Keratinocyte (primary cell): ENCODE measurements around the gene LUZP4. TPM values are rescaled to one million over a fixed set of nuclear protein-coding genes. Genes with fewer than 3 reads are reported as not detected.
"Not testable (repeated sequence)": the region's sequence is repeated elsewhere in the genome, so short reads cannot be mapped to it uniquely, and the experiment has no call there.

Source experiments
- DNase-seq: peaks from one replicate; pipeline ENCODE4 v3.0.0-alpha.2; 2011; ENCODE audit warnings: low read depth, missing footprints, low spot score
- FAIRE-seq: peaks from 2 replicates; lab custom pipeline; 2011; peaks lifted over from hg19 to GRCh38; lab: Jason Lieb, UNC
- H2AFZ ChIP-seq: 2 replicates; pipeline ENCODE4 v1.6.0; 2012; ENCODE audit warnings: low read length, control low read depth, inconsistent platforms; ENCODE audit not compliant: control insufficient read depth
- H3K27ac ChIP-seq: 2 replicates; pipeline ENCODE4 v1.5.1; 2011; ENCODE audit warnings: low read length; ENCODE audit not compliant: control insufficient read depth, insufficient read depth
- H3K27me3 ChIP-seq: 3 replicates; pipeline ENCODE4 v1.6.0; 2011; ENCODE audit warnings: low read length; ENCODE audit not compliant: control insufficient read depth, insufficient read depth; ENCODE audit errors: extremely low read depth
- H3K36me3 ChIP-seq, 2 experiments: 2 replicates in 1 of 2; 3 replicates in 1 of 2; pipeline ENCODE4 v1.5.1; 2011; ENCODE audit warnings: low read length in 2 of 2, mild to moderate bottlenecking in 1 of 2; ENCODE audit not compliant: control insufficient read depth in 2 of 2, insufficient read depth in 2 of 2; ENCODE audit errors: extremely low read depth in 1 of 2
- H3K4me1 ChIP-seq: 3 replicates; pipeline ENCODE4 v1.5.1; 2011; ENCODE audit warnings: low read length; ENCODE audit not compliant: control insufficient read depth, insufficient read depth; ENCODE audit errors: extremely low read depth
- H3K4me2 ChIP-seq: 3 replicates; pipeline ENCODE4 v1.6.0; 2011; ENCODE audit warnings: low read depth, low read length; ENCODE audit not compliant: control insufficient read depth, insufficient read depth; ENCODE audit errors: extremely low read depth
- H3K4me3 ChIP-seq, 3 experiments: fragments of 200-600 bp in 1 of 3; sonication (generic) in 1 of 3; 2 replicates in 2 of 3; 3 replicates in 1 of 3; pipeline ENCODE4 v1.5.1; 2011 to 2016; ENCODE audit warnings: low read length in 3 of 3, mild to moderate bottlenecking in 3 of 3, control low read depth in 2 of 3, inconsistent platforms in 1 of 3, low read depth in 1 of 3, mixed read lengths in 1 of 3, mixed run types in 1 of 3, moderate library complexity in 1 of 3; ENCODE audit not compliant: control insufficient read depth in 2 of 3, insufficient read depth in 2 of 3; ENCODE audit errors: extremely low read depth in 1 of 3
- H3K79me2 ChIP-seq: 2 replicates; pipeline ENCODE4 v1.6.0; 2012; ENCODE audit warnings: low read length; ENCODE audit not compliant: control insufficient read depth, insufficient read depth
- H3K9ac ChIP-seq: 3 replicates; pipeline ENCODE4 v1.6.0; 2011; ENCODE audit warnings: low read length; ENCODE audit not compliant: control insufficient read depth, insufficient read depth; ENCODE audit errors: extremely low read depth
- H3K9me1 ChIP-seq: 3 replicates; pipeline ENCODE4 v1.6.0; 2011; ENCODE audit warnings: low read length; ENCODE audit not compliant: control insufficient read depth, insufficient read depth; ENCODE audit errors: extremely low read depth
- H3K9me3 ChIP-seq: 2 replicates; pipeline ENCODE4 v1.5.1; 2012; ENCODE audit warnings: low read depth, low read length; ENCODE audit not compliant: control insufficient read depth
- H4K20me1 ChIP-seq: 3 replicates; pipeline ENCODE4 v1.6.0; 2011; ENCODE audit warnings: low read length; ENCODE audit not compliant: control insufficient read depth, insufficient read depth; ENCODE audit errors: extremely low read depth
- EZH2 ChIP-seq: IDR thresholded peaks from one replicate; pipeline ENCODE4 v1.6.1; 2012; ENCODE audit warnings: inconsistent platforms, mild to moderate bottlenecking, low read length, moderate library complexity
- dilution Hi-C: fragments of 300-500 bp; cut with MboI; formaldehyde crosslinking; loops from one replicate; pipeline ENCODE4 v1.7.0; 2020; ENCODE audit warnings: low sequenced_read_pairs; ENCODE audit not compliant: extremely low pct_ligation_motif_present
- polyA plus RNA-seq, 5 experiments: library from polyadenylated mRNA; depleted of rRNA in 3 of 5; stranded (reverse) in 3 of 5; stranded (forward) in 1 of 5; unstranded in 1 of 5; fragments of >200 nt; gene quantifications; 1 replicate in 1 of 5; 2 replicates in 3 of 5; 3 replicates in 1 of 5; pipeline versions ENCODE4 v1.2.1 to v1.2.3, GENCODE V29; 2011 to 2012; ENCODE audit warnings: missing spikeins in 2 of 5, low read depth in 1 of 5, low replicate concordance in 1 of 5
- TF ChIP-seq, protein P1 (sequence below), 3 experiments: IDR thresholded peaks in 1 of 3; conservative IDR thresholded peaks in 1 of 3; optimal IDR thresholded peaks in 1 of 3; 2 replicates in 2 of 3; 3 replicates in 1 of 3; pipeline versions ENCODE3 to v1.5.1; 2011; ENCODE audit warnings: low read length in 3 of 3, mild to moderate bottlenecking in 3 of 3, moderate library complexity in 2 of 3, control low read depth in 1 of 3, inconsistent platforms in 1 of 3; ENCODE audit not compliant: insufficient read depth in 2 of 3; ENCODE audit errors: extremely low read depth in 1 of 3

Gene LUZP4
- polyA plus RNA-seq, 1 donor (not counting 4 experiments of a cell fraction or from before 2014, with no cell fraction given), result not detected

DNA sequence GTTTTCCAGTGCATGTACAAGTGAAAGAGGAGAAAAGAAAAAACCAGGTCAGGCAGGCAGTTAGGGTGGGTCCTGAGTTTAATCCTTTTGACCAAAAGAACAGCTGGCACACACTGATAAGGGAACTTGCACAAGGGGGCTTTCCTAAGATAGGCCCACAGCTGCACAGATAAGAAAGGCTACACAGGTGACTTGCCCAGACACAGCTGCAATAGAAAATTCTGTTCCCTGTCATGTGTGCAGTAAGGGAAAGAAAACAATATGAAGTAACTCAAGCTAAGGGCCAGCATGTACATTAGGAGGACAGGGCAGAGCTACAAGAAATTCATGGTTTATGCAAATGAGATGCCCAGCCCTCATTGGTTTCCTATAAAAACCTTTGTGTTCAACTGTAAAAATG is 32.9 kb downstream of the LUZP4 start:
- TF ChIP-seq EZH2, result no peak
- TF ChIP-seq, protein P1, sequence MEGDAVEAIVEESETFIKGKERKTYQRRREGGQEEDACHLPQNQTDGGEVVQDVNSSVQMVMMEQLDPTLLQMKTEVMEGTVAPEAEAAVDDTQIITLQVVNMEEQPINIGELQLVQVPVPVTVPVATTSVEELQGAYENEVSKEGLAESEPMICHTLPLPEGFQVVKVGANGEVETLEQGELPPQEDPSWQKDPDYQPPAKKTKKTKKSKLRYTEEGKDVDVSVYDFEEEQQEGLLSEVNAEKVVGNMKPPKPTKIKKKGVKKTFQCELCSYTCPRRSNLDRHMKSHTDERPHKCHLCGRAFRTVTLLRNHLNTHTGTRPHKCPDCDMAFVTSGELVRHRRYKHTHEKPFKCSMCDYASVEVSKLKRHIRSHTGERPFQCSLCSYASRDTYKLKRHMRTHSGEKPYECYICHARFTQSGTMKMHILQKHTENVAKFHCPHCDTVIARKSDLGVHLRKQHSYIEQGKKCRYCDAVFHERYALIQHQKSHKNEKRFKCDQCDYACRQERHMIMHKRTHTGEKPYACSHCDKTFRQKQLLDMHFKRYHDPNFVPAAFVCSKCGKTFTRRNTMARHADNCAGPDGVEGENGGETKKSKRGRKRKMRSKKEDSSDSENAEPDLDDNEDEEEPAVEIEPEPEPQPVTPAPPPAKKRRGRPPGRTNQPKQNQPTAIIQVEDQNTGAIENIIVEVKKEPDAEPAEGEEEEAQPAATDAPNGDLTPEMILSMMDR (optimal IDR thresholded peaks at IDR 0.05 in 1 of 3, IDR thresholded peaks at IDR 0.05 in 1 of 3, conservative IDR thresholded peaks at IDR 0.05 in 1 of 3; ENCODE audit: extremely low read depth in 1 of 3, insufficient read depth in 2 of 3, low read length in 3 of 3), result no peak
- DNase-seq (no peak), FAIRE-seq (no peak)
- Histone ChIP-seq H3K4me1 (no peaks in the 10 kb centered on the region), H3K4me3 (no peak overlapping the region), H3K4me2 (no peak overlapping the region), H4K20me1 (no peaks in the 10 kb centered on the region), H3K27ac (no peak overlapping the region), H2AFZ (no peak overlapping the region), H3K79me2 (no peaks in the 10 kb centered on the region), H3K9me1 (no peaks in the 10 kb centered on the region), H3K9ac (no peak overlapping the region), H3K27me3 (peaks cover 7% of the 10 kb centered on the region), H3K36me3 (no peaks in the 10 kb centered on the region), H3K9me3 (no peaks in the 10 kb centered on the region)
- dilution Hi-C loops, result no loop called here

DNA sequence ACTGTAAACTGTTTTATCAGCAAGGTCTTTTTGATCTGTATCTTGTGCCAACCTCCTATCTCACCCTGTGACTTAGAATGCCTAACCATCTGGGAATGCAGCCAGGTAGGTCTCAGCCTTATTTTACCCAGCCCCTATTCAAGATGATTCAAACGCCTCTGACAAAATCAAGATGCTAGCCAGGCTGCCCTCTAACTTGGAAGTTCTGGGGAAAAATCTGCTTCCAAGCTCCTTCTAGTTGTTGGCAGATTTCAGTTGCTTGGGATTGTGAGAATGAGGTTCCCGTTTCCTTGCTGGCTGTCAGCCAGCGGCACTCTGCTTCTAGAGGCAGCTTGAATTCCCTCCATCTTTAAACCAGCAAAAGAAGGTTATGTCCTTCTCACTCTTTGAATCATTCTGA is 34.7 kb downstream of the LUZP4 start:
- FAIRE-seq, result no peak
- Histone ChIP-seq H3K9me3 (no peaks in the 10 kb centered on the region), H3K27ac (no peak overlapping the region), H3K9me1 (no peaks in the 10 kb centered on the region), H3K4me3 (no peak overlapping the region), H3K4me1 (no peaks in the 10 kb centered on the region), H3K79me2 (no peaks in the 10 kb centered on the region), H3K4me2 (no peak overlapping the region), H2AFZ (no peak overlapping the region), H3K36me3 (no peaks in the 10 kb centered on the region), H3K27me3 (peaks cover 3% of the 10 kb centered on the region), H4K20me1 (no peaks in the 10 kb centered on the region), H3K9ac (no peak overlapping the region)
- dilution Hi-C loops, result no loop called here
- TF ChIP-seq, protein P1 (optimal IDR thresholded peaks at IDR 0.05 in 1 of 3, IDR thresholded peaks at IDR 0.05 in 1 of 3, conservative IDR thresholded peaks at IDR 0.05 in 1 of 3; ENCODE audit: extremely low read depth in 1 of 3, insufficient read depth in 2 of 3, low read length in 3 of 3), result no peak
- TF ChIP-seq EZH2, result no peak
- DNase-seq, result no peak

DNA sequence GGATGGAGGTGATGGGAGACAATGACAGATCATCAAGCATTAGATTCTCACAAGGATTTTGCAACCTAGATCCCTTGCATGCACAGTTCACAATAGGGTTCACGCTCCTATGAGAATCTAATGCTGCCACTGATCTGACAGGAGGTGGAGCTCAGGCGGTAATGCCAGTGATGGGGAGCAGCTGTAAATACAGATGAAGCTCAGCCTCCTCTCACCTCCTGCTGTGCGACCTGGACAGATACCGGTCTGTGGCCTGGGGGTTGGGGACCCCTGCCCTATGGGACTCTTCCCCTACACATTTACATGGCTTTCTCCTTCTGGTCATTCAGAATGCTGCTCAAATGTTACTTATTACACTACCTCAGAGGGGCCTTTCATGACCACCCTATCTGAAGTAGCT is 39.8 kb downstream of the LUZP4 start:
- DNase-seq, H3K27ac ChIP-seq, H3K79me2 ChIP-seq, H3K9ac ChIP-seq, FAIRE-seq, H3K27me3 ChIP-seq, H4K20me1 ChIP-seq, H3K9me3 ChIP-seq, H3K4me3 ChIP-seq, H2AFZ ChIP-seq, H3K36me3 ChIP-seq, dilution Hi-C loops, H3K4me1 ChIP-seq, H3K9me1 ChIP-seq, H3K4me2 ChIP-seq: not testable (repeated sequence)
